Endodermal cell (in vitro differentiated cells): ENCODE measurements around the gene AFAP1L2. TPM values are rescaled to one million over a fixed set of nuclear protein-coding genes. Genes with fewer than 3 reads are reported as not detected.
A peak's percentile ranks its signal among the peaks of the same experiment; 100 is the strongest.

Experiments used
- DNase-seq: peaks from one replicate; pipeline ENCODE4 v3.0.0-alpha.2; 2017
- H3K27ac ChIP-seq: 2 replicates; pipeline ENCODE4 v1.5.1; 2013; ENCODE audit warnings: mild to moderate bottlenecking, low read depth, low read length, moderate library complexity
- H3K27me3 ChIP-seq: 2 replicates; pipeline ENCODE4 v1.6.1; 2013; ENCODE audit warnings: mild to moderate bottlenecking, low read length, moderate library complexity; ENCODE audit not compliant: insufficient read depth, control insufficient read depth, poor library complexity, severe bottlenecking
- H3K36me3 ChIP-seq: 2 replicates; pipeline ENCODE4 v1.7.0; 2013; ENCODE audit warnings: mild to moderate bottlenecking, low read length, moderate library complexity; ENCODE audit not compliant: control insufficient read depth, insufficient read depth
- H3K4me1 ChIP-seq: one replicate; pipeline ENCODE4 v1.7.0; 2013; ENCODE audit warnings: low read length; ENCODE audit not compliant: control insufficient read depth, insufficient read depth
- H3K4me3 ChIP-seq: 2 replicates; pipeline ENCODE4 v1.5.1; 2013; ENCODE audit warnings: mild to moderate bottlenecking, low read length, moderate library complexity
- H3K9ac ChIP-seq: 2 replicates; pipeline ENCODE4 v1.6.1; 2013; ENCODE audit warnings: mild to moderate bottlenecking, low read length, moderate library complexity; ENCODE audit not compliant: poor library complexity, severe bottlenecking; ENCODE audit errors: extremely low read depth
- H3K9me3 ChIP-seq: 2 replicates; pipeline ENCODE4 v1.6.1; 2013; ENCODE audit warnings: mild to moderate bottlenecking, low read length, moderate library complexity; ENCODE audit not compliant: control insufficient read depth
- H3K27ac Mint-ChIP-seq: 2 replicates; pipeline ENCODE4 v1.8.0; 2020; ENCODE audit warnings: mixed read lengths
- H3K27me3 Mint-ChIP-seq: 2 replicates; pipeline ENCODE4 v1.8.0; 2021; ENCODE audit warnings: mild to moderate bottlenecking, mixed read lengths; ENCODE audit not compliant: insufficient read depth
- H3K36me3 Mint-ChIP-seq: 2 replicates; pipeline ENCODE4 v1.8.0; 2020; ENCODE audit warnings: low read depth, mixed read lengths
- H3K4me1 Mint-ChIP-seq: 2 replicates; pipeline ENCODE4 v1.8.0; 2020; ENCODE audit warnings: mixed read lengths
- H3K4me3 Mint-ChIP-seq: 2 replicates; pipeline ENCODE4 v1.8.0; 2020; ENCODE audit warnings: mild to moderate bottlenecking, moderate library complexity, mixed read lengths
- H3K9me3 Mint-ChIP-seq: 2 replicates; pipeline ENCODE4 v1.8.0; 2020; ENCODE audit warnings: mild to moderate bottlenecking, mixed read lengths
- CTCF ChIP-seq: fragments of 200-600 bp; sonication (generic); conservative IDR thresholded peaks from 2 replicates; pipeline ENCODE4 v1.5.0; 2021; ENCODE audit warnings: antibody characterized with exemption, mild to moderate bottlenecking
- WGBS, 2 experiments: methylation state at CpG; one replicate each; pipeline versions ENCODE4 v1.1.5 to v1.1.7; 2013; ENCODE audit warnings: missing lambda C conversion rate in 2 of 2, mixed read lengths in 1 of 2; ENCODE audit not compliant: insufficient coverage in 1 of 2, insufficient read length in 1 of 2; 5-methylcytosine and 5-hydroxymethylcytosine counted together
- total RNA-seq, 2 donors: library from RNA; stranded (reverse); fragmentation: NEBNext Ultra II Directional in 1 of 2; extraction: Animal tissue kit (Norgen Biotek cat#: 25700) in 1 of 2; gene quantifications; 2 replicates in 1 of 2; 3 replicates in 1 of 2; pipeline ENCODE4 v1.2.1, GENCODE V29; 2021

The AFAP1L2 gene
- total RNA-seq, 2 donors from 2014 or later, result 1.5 to 2.2 TPM

GRCh38 chr10:114445332-114445731, 41.0 kb upstream of the AFAP1L2 start:
- H3K4me1 Mint-ChIP-seq, result peaks cover 29% of the 10 kb centered on the region

GRCh38 chr10:114444819-114445218, 40.5 kb upstream of the AFAP1L2 start:
- DNase-seq, result peak; percentile 19
- no peak for TF ChIP-seq CTCF
- Histone ChIP-seq H3K27me3 (peaks cover 13% of the 10 kb centered on the region), H3K9ac (no peak overlapping the region), H3K9me3 (no peaks in the 10 kb centered on the region), H3K4me1 (no peaks in the 10 kb centered on the region), H3K4me3 (no peak overlapping the region), H3K27ac (no peak overlapping the region), H3K36me3 (peaks cover 4% of the 10 kb centered on the region)
- H3K9me3 Mint-ChIP-seq, result no peaks in the 10 kb centered on the region
- H3K27ac Mint-ChIP-seq, result no peak overlapping the region
- H3K4me3 Mint-ChIP-seq, result no peak overlapping the region
- H3K36me3 Mint-ChIP-seq, result peaks cover 20% of the 10 kb centered on the region
- peaks cover 22% of the 10 kb centered on the region for H3K27me3 Mint-ChIP-seq
- H3K4me1 Mint-ChIP-seq, result peaks cover 29% of the 10 kb centered on the region

More at GRCh38 chr10:114445332-114445731, 41.0 kb upstream of the AFAP1L2 start:
- no peak overlapping the region for H3K9ac ChIP-seq
- Mint-ChIP-seq H3K36me3 (peaks cover 15% of the 10 kb centered on the region), H3K9me3 (no peaks in the 10 kb centered on the region), H3K4me3 (no peak overlapping the region), H3K27me3 (peaks cover 22% of the 10 kb centered on the region), H3K27ac (no peak overlapping the region)
- no peak overlapping the region for H3K27ac ChIP-seq
- 85 to 97% methylated on average over 5 to 6 of the region's 6 CpGs for WGBS, 2 experiments
- H3K4me3 ChIP-seq, result no peak overlapping the region
- H3K36me3 ChIP-seq, result peaks cover under 1% of the 10 kb centered on the region
- peaks cover 13% of the 10 kb centered on the region for H3K27me3 ChIP-seq
- no peak for TF ChIP-seq CTCF
- no peaks in the 10 kb centered on the region for H3K9me3 ChIP-seq
- peak; percentile 20 for DNase-seq
- no peaks in the 10 kb centered on the region for H3K4me1 ChIP-seq

GRCh38 chr10:114442091-114442630, 37.9 kb upstream of the AFAP1L2 start:
- peak overlapping the region; percentile 37 for H3K4me3 ChIP-seq
- WGBS, 2 experiments, result 70% methylated on average over 4 of the region's 4 CpGs; no CpG with 5 or more reads in 1 of the 2 experiments
- no peak overlapping the region for H3K27ac Mint-ChIP-seq
- H3K4me3 Mint-ChIP-seq, result no peak overlapping the region
- DNase-seq, result peak; percentile 76
- no peak overlapping the region for H3K9ac ChIP-seq
- H3K27me3 Mint-ChIP-seq, result peaks cover 22% of the 10 kb centered on the region
- no peaks in the 10 kb centered on the region for H3K9me3 Mint-ChIP-seq
- peaks cover 37% of the 10 kb centered on the region for H3K36me3 Mint-ChIP-seq
- H3K4me1 ChIP-seq, result no peaks in the 10 kb centered on the region
- peaks cover 29% of the 10 kb centered on the region for H3K4me1 Mint-ChIP-seq
- H3K36me3 ChIP-seq, result peaks cover 17% of the 10 kb centered on the region
- no peak overlapping the region for H3K27ac ChIP-seq
- H3K9me3 ChIP-seq, result no peaks in the 10 kb centered on the region
- no peak for TF ChIP-seq CTCF
- peaks cover 13% of the 10 kb centered on the region for H3K27me3 ChIP-seq
